Naive thymus-derived CD4-positive, alpha-beta T cell (primary cell): ENCODE measurements around the gene STK17B. TPM values are rescaled to one million over a fixed set of nuclear protein-coding genes. Genes with fewer than 3 reads are reported as not detected.

Source experiments
- ATAC-seq: fragments of 150-1000 bp; cut with Tn5 transposase; 2 replicates; pipeline ENCODE4 v1.10.0; 2021; ENCODE audit warnings: mild to moderate bottlenecking, moderate library complexity
- CTCF ChIA-PET: fragments of 350-600 bp; sonication (Branson Sonifier 250); formaldehyde crosslinking; loops from one replicate; lab custom pipeline; 2021; ENCODE audit warnings: antibody characterized with exemption; lab: Charles Lee
- POLR2A ChIA-PET: fragments of 350-600 bp; sonication (Branson Sonifier 250); formaldehyde crosslinking; loops from one replicate; lab custom pipeline; 2021; ENCODE audit warnings: antibody characterized with exemption, inconsistent platforms; lab: Charles Lee
- DNase-seq, 9 donors: peaks; one replicate each; pipeline versions ENCODE4 v3.0.0 to v3.0.0-alpha.2; 2020 to 2022; ENCODE audit warnings: mixed read lengths in 1 of 9
- H3K27ac ChIP-seq: one replicate; pipeline ENCODE4 v1.7.0; 2013; ENCODE audit warnings: mild to moderate bottlenecking, low read depth, low read length, moderate library complexity
- H3K27me3 ChIP-seq, 2 donors: one replicate each; pipeline ENCODE4 v1.7.0; 2013; ENCODE audit warnings: low read length in 2 of 2, mild to moderate bottlenecking in 2 of 2, moderate library complexity in 2 of 2; ENCODE audit not compliant: control insufficient read depth in 2 of 2, insufficient read depth in 2 of 2
- H3K36me3 ChIP-seq, 3 experiments: 1 replicate in 2 of 3; 2 replicates in 1 of 3; pipeline ENCODE4 v1.7.0; 2013; ENCODE audit warnings: low read length in 3 of 3, mild to moderate bottlenecking in 3 of 3, moderate library complexity in 1 of 3; ENCODE audit not compliant: insufficient read depth in 3 of 3, control insufficient read depth in 2 of 3
- H3K4me1 ChIP-seq, 2 donors: one replicate each; pipeline ENCODE4 v1.7.0; 2013; ENCODE audit warnings: low read length in 2 of 2, mild to moderate bottlenecking in 2 of 2, moderate library complexity in 1 of 2; ENCODE audit not compliant: control insufficient read depth in 2 of 2, insufficient read depth in 2 of 2
- H3K4me3 ChIP-seq: 2 replicates; pipeline ENCODE4 v1.7.0; 2013; ENCODE audit warnings: mild to moderate bottlenecking, low read length
- H3K9me3 ChIP-seq, 3 experiments: 1 replicate in 2 of 3; 2 replicates in 1 of 3; pipeline ENCODE4 v1.7.0; 2013; ENCODE audit warnings: low read length in 3 of 3; ENCODE audit not compliant: control insufficient read depth in 2 of 3
- H3K27ac Mint-ChIP-seq, 9 donors: one replicate each; pipeline ENCODE4 v1.8.0; 2020 to 2022; ENCODE audit warnings: mixed read lengths in 9 of 9, mild to moderate bottlenecking in 8 of 9, moderate library complexity in 5 of 9, inconsistent platforms in 2 of 9
- H3K27me3 Mint-ChIP-seq, 5 donors: one replicate each; pipeline ENCODE4 v1.8.0; 2021 to 2022; ENCODE audit warnings: mixed read lengths in 5 of 5, mild to moderate bottlenecking in 1 of 5
- H3K36me3 Mint-ChIP-seq, 5 donors: one replicate each; pipeline ENCODE4 v1.8.0; 2020 to 2022; ENCODE audit warnings: mixed read lengths in 5 of 5, mild to moderate bottlenecking in 3 of 5, inconsistent platforms in 1 of 5
- H3K4me1 Mint-ChIP-seq, 7 donors: one replicate each; pipeline ENCODE4 v1.8.0; 2020 to 2022; ENCODE audit warnings: mixed read lengths in 7 of 7, mild to moderate bottlenecking in 3 of 7, inconsistent platforms in 1 of 7
- H3K4me3 Mint-ChIP-seq, 10 donors: one replicate each; pipeline ENCODE4 v1.8.0; 2020 to 2022; ENCODE audit warnings: mild to moderate bottlenecking in 10 of 10, mixed read lengths in 10 of 10, moderate library complexity in 6 of 10, inconsistent platforms in 2 of 10
- H3K9me3 Mint-ChIP-seq, 11 donors: one replicate each; pipeline ENCODE4 v1.8.0; 2020 to 2022; ENCODE audit warnings: mixed read lengths in 11 of 11, mild to moderate bottlenecking in 4 of 11, inconsistent platforms in 1 of 11, moderate library complexity in 1 of 11
- intact Hi-C, 2 donors: fragments of 100-400 bp; cut with micrococcal nuclease; formaldehyde crosslinking; loops; one replicate each; pipeline ENCODE4 v1.15.1; 2023
- polyA plus RNA-seq, 2 donors: library from polyadenylated mRNA; unstranded; fragments of 300-500 nt; fragmentation: Illumina TruSeq; gene quantifications; one replicate each; pipeline ENCODE4 v1.2.3, GENCODE V29; 2021
- total RNA-seq, 6 experiments: library from RNA in 5 of 6; stranded (reverse) in 5 of 6; gene quantifications; 1 replicate in 5 of 6; 2 replicates in 1 of 6; pipeline ENCODE4 v1.2.3 and lab custom pipeline; 2021 to 2026

The STK17B gene
- total and polyA plus RNA-seq, 7 experiments from 2014 or later = 66.0 to 513 (median 293) TPM

DNA sequence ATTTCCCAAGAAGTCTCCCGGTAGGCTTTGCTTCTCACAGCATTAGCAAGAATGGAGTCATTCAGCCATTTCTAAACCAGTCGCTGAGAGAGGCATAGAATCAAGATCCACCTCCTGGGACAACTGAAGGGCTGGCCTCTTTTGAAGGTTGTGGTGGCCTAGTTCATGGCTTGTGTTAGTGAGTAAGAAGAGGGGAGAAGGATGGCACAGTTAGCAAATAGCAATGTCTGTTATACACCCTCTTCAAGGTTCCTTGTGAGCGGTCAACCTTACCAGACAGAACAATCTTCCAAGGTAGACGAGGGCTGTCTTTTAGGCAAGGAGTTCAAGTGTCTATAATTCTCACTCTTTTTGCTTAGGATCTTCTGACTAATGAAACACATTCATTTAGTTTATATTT lies 67.3 kb downstream of the STK17B start:
- H3K4me1 Mint-ChIP-seq = peaks cover 2 to 55% (median 42%) of the 10 kb centered on the region in 7 donors
- DNase-seq = no peak
- Histone ChIP-seq H3K36me3 (no peaks in the 10 kb centered on the region), H3K27ac (no peak overlapping the region), H3K4me1 (no peaks in the 10 kb centered on the region), H3K27me3 (no peaks in the 10 kb centered on the region), H3K4me3 (no peak overlapping the region), H3K9me3 (no peaks in the 10 kb centered on the region)
- peaks cover 0 to 6% (median 0%) of the 10 kb centered on the region in 11 donors for H3K9me3 Mint-ChIP-seq
- ChIA-PET POLR2A (no interaction called here), CTCF (no interaction called here)
- H3K36me3 Mint-ChIP-seq = peaks cover 0 to 6% (median 2%) of the 10 kb centered on the region in 5 donors
- no peaks in the 10 kb centered on the region for H3K27me3 Mint-ChIP-seq
- ATAC-seq = no peak
- no peak overlapping the region for H3K27ac Mint-ChIP-seq
- no peak overlapping the region for H3K4me3 Mint-ChIP-seq
- intact Hi-C loops = no loop called here

DNA sequence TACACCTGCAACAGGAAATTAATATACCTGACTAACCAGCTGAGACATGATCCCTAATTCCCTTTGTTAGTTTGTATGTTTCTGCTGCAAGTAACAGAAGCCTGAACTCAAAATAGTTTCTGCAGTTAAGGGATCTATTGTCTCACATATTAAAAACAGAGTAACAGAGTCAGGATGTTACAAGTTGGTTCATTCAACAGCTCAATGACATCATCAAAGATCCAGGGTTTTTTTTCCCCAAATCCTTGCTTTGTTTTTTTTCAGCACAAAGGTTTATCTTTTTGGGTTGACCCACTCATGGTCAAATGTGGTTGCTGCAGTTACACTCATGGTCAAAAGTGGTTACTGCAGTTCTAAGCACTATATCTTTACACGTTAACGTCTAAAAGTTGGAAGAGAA lies 67.8 kb downstream of the STK17B start:
- peaks cover 2 to 55% (median 42%) of the 10 kb centered on the region in 7 donors for H3K4me1 Mint-ChIP-seq
- no peak overlapping the region for H3K27ac Mint-ChIP-seq
- ChIA-PET CTCF (interaction anchor here (1.3 kb wide), 1 partner anchor 26 kb away, joined by 3 read pairs; no protein-coding TSS in a partner anchor), POLR2A (interaction anchor here (0.6 kb wide), 1 partner anchor 596 kb away, joined by 3 read pairs; no protein-coding TSS in a partner anchor)
- peaks cover 0 to 6% (median 0%) of the 10 kb centered on the region in 11 donors for H3K9me3 Mint-ChIP-seq
- no peaks in the 10 kb centered on the region for H3K36me3 ChIP-seq
- no peak for DNase-seq
- intact Hi-C loops = no loop called here
- no peaks in the 10 kb centered on the region for H3K9me3 ChIP-seq
- H3K27ac ChIP-seq = no peak overlapping the region
- no peaks in the 10 kb centered on the region for H3K27me3 ChIP-seq
- H3K4me1 ChIP-seq = no peaks in the 10 kb centered on the region
- no peaks in the 10 kb centered on the region for H3K27me3 Mint-ChIP-seq
- ATAC-seq = no peak
- H3K4me3 Mint-ChIP-seq = no peak overlapping the region
- H3K4me3 ChIP-seq = no peak overlapping the region
- peaks cover 0 to 6% (median 2%) of the 10 kb centered on the region in 5 donors for H3K36me3 Mint-ChIP-seq

DNA sequence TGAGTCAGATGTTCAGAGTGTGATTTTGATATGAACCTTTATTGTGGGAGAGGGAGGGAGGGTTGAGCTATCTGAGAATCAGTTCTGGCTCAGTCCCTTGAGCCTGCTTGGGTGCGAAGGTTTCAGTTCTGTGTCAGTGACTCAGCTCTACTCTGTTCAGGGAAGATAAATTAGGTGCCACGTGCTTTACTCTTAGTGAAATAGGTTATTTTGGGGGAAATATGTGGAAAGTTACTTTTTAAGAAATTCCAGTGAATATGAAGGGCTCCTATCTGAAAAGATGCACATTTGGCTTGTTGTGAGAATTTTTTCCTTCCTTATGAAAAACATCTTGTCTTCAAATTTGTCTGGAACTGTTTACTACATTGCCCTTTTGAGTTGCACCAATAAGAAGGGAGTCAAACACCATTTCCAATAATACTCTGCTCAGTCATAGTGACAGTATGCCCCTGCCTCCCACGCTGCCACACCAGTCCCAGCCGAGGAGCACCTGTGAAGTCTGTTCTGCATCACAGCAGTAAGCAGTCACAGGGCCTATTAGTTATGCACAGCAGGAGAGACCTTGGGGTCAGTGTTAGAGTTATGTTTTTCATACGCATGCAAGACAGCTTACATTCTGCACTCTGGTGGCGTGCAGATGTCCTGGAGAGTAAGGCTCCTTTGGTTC lies 69.9 kb downstream of the STK17B start:
- H3K27ac Mint-ChIP-seq = peak overlapping the region in 2 of 9 donors; percentile 22 to 91
- ATAC-seq = peak; percentile 49
- H3K27ac ChIP-seq = no peak overlapping the region

DNA sequence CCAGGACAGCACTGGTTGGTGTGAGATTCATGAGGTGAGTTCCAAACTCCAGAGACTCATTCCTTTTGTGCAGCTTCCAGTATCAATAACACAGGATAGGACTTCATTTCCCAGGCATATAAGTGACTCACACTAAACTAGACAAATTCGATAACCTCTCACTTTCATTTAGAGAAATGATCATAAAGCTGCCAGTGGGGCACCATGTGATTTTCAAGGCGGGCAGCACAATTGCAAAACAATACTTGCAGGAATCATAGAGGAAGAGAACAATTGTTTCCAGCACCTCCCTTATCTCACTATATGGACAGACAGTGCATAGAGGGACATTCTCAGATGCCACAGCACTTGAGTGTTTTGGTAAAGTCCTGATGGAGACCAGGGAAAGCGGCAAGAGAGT lies 71.5 kb downstream of the STK17B start:
- ChIA-PET CTCF (no interaction called here), POLR2A (interaction anchor here (1.2 kb wide), 1 partner anchor 13 kb away, joined by 3 read pairs; no protein-coding TSS in a partner anchor)

More for the DNA sequence above, 69.9 kb downstream of the STK17B start:
- ChIA-PET POLR2A (no interaction called here), CTCF (interaction anchor here (0.9 to 1.0 kb wide), 2 partner anchors 119 to 203 kb away, joined by 3 to 7 read pairs; no protein-coding TSS in a partner anchor)
- DNase-seq = no peak
- H3K9me3 Mint-ChIP-seq = peaks cover 0 to 3% (median 0%) of the 10 kb centered on the region in 11 donors
- H3K4me1 Mint-ChIP-seq = peaks cover 2 to 52% (median 38%) of the 10 kb centered on the region in 7 donors
- Histone ChIP-seq H3K4me3 (no peak overlapping the region), H3K36me3 (no peaks in the 10 kb centered on the region), H3K9me3 (no peaks in the 10 kb centered on the region), H3K27me3 (no peaks in the 10 kb centered on the region), H3K4me1 (no peaks in the 10 kb centered on the region)
- peaks cover 0 to 6% (median 1%) of the 10 kb centered on the region in 5 donors for H3K36me3 Mint-ChIP-seq
- peak overlapping the region in 1 of 10 donors; percentile 66 for H3K4me3 Mint-ChIP-seq
- H3K27me3 Mint-ChIP-seq = no peaks in the 10 kb centered on the region
- intact Hi-C loops = no loop called here

DNA sequence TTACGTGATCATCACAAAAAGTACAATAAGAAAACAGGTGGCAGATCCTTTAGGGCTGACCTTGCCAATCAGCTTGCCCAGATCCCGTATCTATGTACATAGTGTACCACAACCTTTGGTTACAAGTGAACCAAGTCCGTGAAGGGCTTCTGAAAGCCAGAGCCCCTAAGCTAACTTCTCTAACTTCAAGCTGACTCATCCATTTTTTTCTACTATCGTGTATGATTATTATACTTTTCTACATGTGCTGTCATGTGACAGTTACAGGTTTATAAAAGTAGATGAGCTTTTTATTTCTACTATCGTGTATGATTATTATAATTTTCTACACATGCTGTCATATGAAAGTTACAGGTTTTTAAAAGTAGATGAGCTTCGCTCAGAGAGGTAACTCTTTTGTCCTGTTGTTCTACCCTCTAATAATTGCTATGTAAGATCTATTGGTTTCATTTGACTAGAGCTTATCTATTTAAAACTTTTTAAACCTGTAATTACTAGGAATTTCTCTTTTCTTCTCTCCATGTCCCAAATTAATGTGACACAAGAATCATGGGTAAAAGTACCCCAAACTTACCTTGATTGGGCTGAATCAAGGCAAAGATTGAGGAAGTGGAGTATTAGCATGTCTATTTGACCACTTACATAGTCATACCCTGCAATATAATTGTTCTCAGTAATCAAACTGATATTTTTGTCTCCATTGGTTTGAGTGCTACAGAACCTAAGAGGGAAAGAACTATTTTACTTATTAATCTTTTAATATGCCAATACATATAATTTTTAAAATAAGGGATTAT lies 73.3 kb downstream of the STK17B start:
- peaks cover 0 to 31% (median 23%) of the 10 kb centered on the region in 7 donors for H3K4me1 Mint-ChIP-seq
- H3K27me3 Mint-ChIP-seq = peaks cover 0 to 3% (median 0%) of the 10 kb centered on the region in 5 donors
- no peaks in the 10 kb centered on the region for H3K4me1 ChIP-seq
- no peaks in the 10 kb centered on the region for H3K27me3 ChIP-seq
- H3K36me3 ChIP-seq = no peaks in the 10 kb centered on the region
- H3K36me3 Mint-ChIP-seq = peaks cover 5 to 17% (median 9%) of the 10 kb centered on the region in 5 donors
- ATAC-seq = no peak
- H3K9me3 Mint-ChIP-seq = peaks cover 0 to 26% (median 16%) of the 10 kb centered on the region in 11 donors
- no peak overlapping the region for H3K27ac ChIP-seq
- no peaks in the 10 kb centered on the region for H3K9me3 ChIP-seq
- CTCF ChIA-PET = interaction anchor here (0.9 to 3.0 kb wide), 3 partner anchors 15 to 21 kb away, joined by 3 to 8 read pairs (median 6); no protein-coding TSS in a partner anchor
- intact Hi-C loops = no loop called here
- no peak overlapping the region for H3K4me3 ChIP-seq
- no peak overlapping the region for H3K27ac Mint-ChIP-seq
- POLR2A ChIA-PET = interaction anchor here (1.1 kb wide), 1 partner anchor 120 kb away, joined by 3 read pairs; no protein-coding TSS in a partner anchor
- H3K4me3 Mint-ChIP-seq = no peak overlapping the region
- DNase-seq = no peak

More for the DNA sequence above, 71.5 kb downstream of the STK17B start:
- Histone ChIP-seq H3K27me3 (no peaks in the 10 kb centered on the region), H3K4me3 (no peak overlapping the region), H3K9me3 (no peaks in the 10 kb centered on the region), H3K36me3 (no peaks in the 10 kb centered on the region), H3K4me1 (no peaks in the 10 kb centered on the region), H3K27ac (no peak overlapping the region)
- intact Hi-C loops = no loop called here
- DNase-seq (no peak), ATAC-seq (no peak)
- Mint-ChIP-seq H3K4me3 (peak overlapping the region in 1 of 10 donors; percentile 9), H3K4me1 (peaks cover 0 to 40% (median 26%) of the 10 kb centered on the region in 7 donors), H3K27ac (no peak overlapping the region), H3K36me3 (peaks cover 0 to 6% (median 0%) of the 10 kb centered on the region in 5 donors), H3K9me3 (peaks cover 0 to 8% (median 2%) of the 10 kb centered on the region in 11 donors), H3K27me3 (no peaks in the 10 kb centered on the region)

DNA sequence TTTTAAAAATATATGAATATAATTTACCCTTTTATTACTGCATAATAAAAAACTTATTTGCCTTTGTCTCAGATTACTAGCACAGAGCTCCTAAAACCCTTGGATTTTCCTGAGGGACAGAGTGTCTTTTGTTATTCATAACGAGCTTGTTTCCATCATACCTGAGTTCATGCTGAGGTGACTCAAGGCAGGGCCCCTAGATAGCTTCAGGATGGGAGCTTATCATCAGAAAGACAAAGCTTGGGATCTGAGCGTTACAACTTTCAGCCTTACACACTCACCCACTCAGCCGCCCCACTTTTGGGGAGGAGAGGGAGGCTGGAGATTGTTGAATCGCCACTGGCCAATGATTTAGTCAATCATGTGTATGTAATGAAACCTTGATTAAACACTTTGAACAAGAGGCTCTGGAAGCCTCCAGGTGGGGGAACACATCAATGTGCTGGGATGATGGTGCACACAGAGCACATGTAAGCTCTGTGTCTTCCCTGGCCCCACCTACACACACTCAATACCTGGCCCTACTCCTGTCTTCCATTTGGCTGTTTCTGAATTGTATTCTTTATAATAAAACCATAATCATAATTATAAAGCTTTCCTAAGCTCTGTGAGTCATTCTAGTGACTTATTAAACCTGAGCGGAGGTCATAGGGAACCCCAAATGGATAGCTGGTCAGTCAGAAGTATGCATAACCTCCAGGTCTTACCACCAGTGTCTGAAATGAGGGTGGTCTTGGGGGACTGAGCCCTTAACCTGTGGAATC lies 74.2 kb downstream of the STK17B start:
- peaks cover 0 to 23% (median 15%) of the 10 kb centered on the region in 7 donors for H3K4me1 Mint-ChIP-seq
- POLR2A ChIA-PET = interaction anchor here (0.5 to 1.1 kb wide), 3 partner anchors 28 to 472 kb away, joined by 3 to 4 read pairs (median 3); no protein-coding TSS in a partner anchor

More for the DNA sequence above, 74.2 kb downstream of the STK17B start:
- Mint-ChIP-seq H3K9me3 (peaks cover 0 to 33% (median 17%) of the 10 kb centered on the region in 11 donors), H3K27ac (no peak overlapping the region), H3K4me3 (no peak overlapping the region), H3K27me3 (peaks cover 0 to 3% (median 0%) of the 10 kb centered on the region in 5 donors), H3K36me3 (peaks cover 5 to 21% (median 11%) of the 10 kb centered on the region in 5 donors)
- Histone ChIP-seq H3K36me3 (no peaks in the 10 kb centered on the region), H3K27ac (no peak overlapping the region), H3K4me3 (no peak overlapping the region), H3K4me1 (no peaks in the 10 kb centered on the region), H3K9me3 (no peaks in the 10 kb centered on the region), H3K27me3 (no peaks in the 10 kb centered on the region)
- CTCF ChIA-PET = interaction anchor here (0.9 to 3.0 kb wide), 3 partner anchors 16 to 22 kb away, joined by 3 to 8 read pairs (median 6); no protein-coding TSS in a partner anchor
- DNase-seq (no peak), ATAC-seq (no peak)
- intact Hi-C loops = no loop called here
